PC-9 (cell line): ENCODE results near the gene RIPOR2. TPM values are rescaled to one million over a fixed set of nuclear protein-coding genes. Genes with fewer than 3 reads are reported as not detected.

ENCODE experiments used
- BruUV-seq: library from RNA; stranded (reverse); fragments of 400-500 nt; replicated peaks from 2 replicates; lab custom pipeline; 2021; lab: Mats Ljungman, UMichigan
- CTCF ChIA-PET: fragments of 300-600 bp; sonication (Branson Sonifier 250); formaldehyde crosslinking; loops from one replicate; lab custom pipeline; 2022; ENCODE audit warnings: antibody characterized with exemption; lab: Charles Lee
- POLR2A ChIA-PET: fragments of 300-600 bp; sonication (Branson Sonifier 250); formaldehyde crosslinking; loops from one replicate; lab custom pipeline; 2022; ENCODE audit warnings: antibody characterized with exemption; ENCODE audit not compliant: unreplicated experiment; lab: Charles Lee
- DNase-seq, 2 experiments: peaks; one replicate each; pipeline versions ENCODE4 v3.0.0 to v3.0.0-alpha.2; 2015 to 2022; ENCODE audit warnings: mixed read lengths in 1 of 2
- H2AFZ ChIP-seq: fragments of 200-600 bp; sonication (generic); 2 replicates; pipeline ENCODE4 v1.8.1; 2017; ENCODE audit warnings: antibody characterized with exemption
- H3F3A ChIP-seq: fragments of 200-600 bp; sonication (generic); 2 replicates; pipeline ENCODE4 v1.8.1; 2017; ENCODE audit warnings: antibody characterized with exemption, mild to moderate bottlenecking, low read depth; ENCODE audit not compliant: insufficient read depth
- H3K27ac ChIP-seq: fragments of 200-600 bp; sonication (generic); 2 replicates; pipeline ENCODE4 v1.6.1; 2016; ENCODE audit warnings: mixed run types
- H3K27me3 ChIP-seq: fragments of 200-600 bp; sonication (generic); 2 replicates; pipeline ENCODE4 v1.6.1; 2016; ENCODE audit warnings: low read depth, mixed run types; ENCODE audit not compliant: insufficient read depth
- H3K36me3 ChIP-seq: fragments of 200-600 bp; sonication (generic); 2 replicates; pipeline ENCODE4 v1.6.1; 2016; ENCODE audit warnings: low read depth, mixed run types
- H3K4me1 ChIP-seq: fragments of 200-600 bp; sonication (generic); replicated peaks from 2 replicates; pipeline ENCODE4 v1.6.1; 2016; ENCODE audit warnings: mixed run types; ENCODE audit not compliant: insufficient read depth
- H3K4me2 ChIP-seq: fragments of 200-600 bp; sonication (generic); 2 replicates; pipeline ENCODE4 v1.6.1; 2017; ENCODE audit warnings: mixed run types
- H3K4me3 ChIP-seq: fragments of 200-600 bp; sonication (generic); 2 replicates; pipeline ENCODE4 v1.6.1; 2016; ENCODE audit warnings: mixed run types
- H3K79me2 ChIP-seq: fragments of 200-600 bp; sonication (generic); 2 replicates; pipeline ENCODE4 v1.6.1; 2017; ENCODE audit warnings: low read depth, mixed run types
- H3K9me2 ChIP-seq: fragments of 200-600 bp; sonication (generic); 2 replicates; pipeline ENCODE4 v1.8.1; 2017; ENCODE audit warnings: mild to moderate bottlenecking; ENCODE audit not compliant: insufficient read depth
- H3K9me3 ChIP-seq: fragments of 200-600 bp; sonication (generic); 2 replicates; pipeline ENCODE4 v1.8.1; 2016; ENCODE audit warnings: low read depth; ENCODE audit not compliant: insufficient read depth
- H4K20me1 ChIP-seq: fragments of 200-600 bp; sonication (generic); 2 replicates; pipeline ENCODE4 v1.8.1; 2017; ENCODE audit not compliant: insufficient read depth
- EZH2 ChIP-seq: fragments of 200-600 bp; sonication (generic); IDR thresholded peaks from 2 replicates; pipeline ENCODE4 v1.8.0; 2017; ENCODE audit warnings: antibody characterized with exemption, low read depth
- intact Hi-C: fragments of 100-400 bp; cut with micrococcal nuclease; formaldehyde crosslinking; loops from one replicate; pipeline ENCODE4 v1.10.0; 2022; ENCODE audit not compliant: unreplicated experiment
- total RNA-seq: library from RNA; stranded (reverse); gene quantifications from 2 replicates; pipeline ENCODE4 v1.2.3, GENCODE V29; 2021
- TF ChIP-seq, protein P1 (sequence below): fragments of 200-600 bp; sonication (generic); conservative IDR thresholded peaks from 2 replicates; pipeline ENCODE4 v1.6.1; 2017; ENCODE audit warnings: mixed run types, antibody characterized with exemption, mild to moderate bottlenecking, moderate library complexity

The RIPOR2 gene
- total RNA-seq, 1 experiment from 2014 or later, result 0.94 TPM

DNA sequence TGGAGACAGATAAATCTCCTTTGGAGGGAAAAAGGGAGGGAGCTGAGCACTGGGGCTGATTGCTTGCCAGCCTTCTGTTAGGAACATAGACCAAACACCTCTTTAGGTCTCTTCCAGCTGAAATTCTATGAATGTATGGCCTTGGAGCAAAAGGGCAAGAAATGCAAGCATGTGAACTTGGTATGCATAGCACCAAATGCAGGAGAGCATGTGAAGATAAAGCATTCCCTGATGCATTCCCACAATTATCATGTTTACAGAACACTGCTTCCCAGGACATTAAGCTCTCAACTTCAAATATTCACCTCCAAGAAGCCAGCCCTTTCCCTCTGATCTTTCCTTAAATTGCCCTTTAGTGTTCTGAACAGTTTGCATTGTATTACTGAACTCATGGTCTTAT, 15.6 kb downstream of the RIPOR2 start:
- H3K36me3 ChIP-seq, result no peaks in the 10 kb centered on the region
- H2AFZ ChIP-seq, result no peak overlapping the region
- no peaks in the 10 kb centered on the region for H3K79me2 ChIP-seq
- no peaks in the 10 kb centered on the region; the same call in 1 of the 2 replicates for H3K9me2 ChIP-seq
- no peak overlapping the region for H3K4me2 ChIP-seq
- intact Hi-C loops, result no loop called here
- no TSS peak for BruUV-seq
- no peaks in the 10 kb centered on the region; the same call in 1 of the 2 replicates for H3F3A ChIP-seq
- DNase-seq, result no peak
- H3K9me3 ChIP-seq, result no peaks in the 10 kb centered on the region
- no peak for TF ChIP-seq EZH2
- TF ChIP-seq, protein P1, sequence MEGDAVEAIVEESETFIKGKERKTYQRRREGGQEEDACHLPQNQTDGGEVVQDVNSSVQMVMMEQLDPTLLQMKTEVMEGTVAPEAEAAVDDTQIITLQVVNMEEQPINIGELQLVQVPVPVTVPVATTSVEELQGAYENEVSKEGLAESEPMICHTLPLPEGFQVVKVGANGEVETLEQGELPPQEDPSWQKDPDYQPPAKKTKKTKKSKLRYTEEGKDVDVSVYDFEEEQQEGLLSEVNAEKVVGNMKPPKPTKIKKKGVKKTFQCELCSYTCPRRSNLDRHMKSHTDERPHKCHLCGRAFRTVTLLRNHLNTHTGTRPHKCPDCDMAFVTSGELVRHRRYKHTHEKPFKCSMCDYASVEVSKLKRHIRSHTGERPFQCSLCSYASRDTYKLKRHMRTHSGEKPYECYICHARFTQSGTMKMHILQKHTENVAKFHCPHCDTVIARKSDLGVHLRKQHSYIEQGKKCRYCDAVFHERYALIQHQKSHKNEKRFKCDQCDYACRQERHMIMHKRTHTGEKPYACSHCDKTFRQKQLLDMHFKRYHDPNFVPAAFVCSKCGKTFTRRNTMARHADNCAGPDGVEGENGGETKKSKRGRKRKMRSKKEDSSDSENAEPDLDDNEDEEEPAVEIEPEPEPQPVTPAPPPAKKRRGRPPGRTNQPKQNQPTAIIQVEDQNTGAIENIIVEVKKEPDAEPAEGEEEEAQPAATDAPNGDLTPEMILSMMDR, result no peak
- no peaks in the 10 kb centered on the region for H4K20me1 ChIP-seq
- no peak overlapping the region for H3K4me3 ChIP-seq
- CTCF ChIA-PET, result no interaction called here
- no peaks in the 10 kb centered on the region for H3K27me3 ChIP-seq
- H3K4me1 ChIP-seq, result peaks cover 10% of the 10 kb centered on the region
- POLR2A ChIA-PET, result interaction anchor here (0.6 kb wide), 1 partner anchor 399 kb away, joined by 3 read pairs; no protein-coding TSS in a partner anchor
- H3K27ac ChIP-seq, result no peak overlapping the region

DNA sequence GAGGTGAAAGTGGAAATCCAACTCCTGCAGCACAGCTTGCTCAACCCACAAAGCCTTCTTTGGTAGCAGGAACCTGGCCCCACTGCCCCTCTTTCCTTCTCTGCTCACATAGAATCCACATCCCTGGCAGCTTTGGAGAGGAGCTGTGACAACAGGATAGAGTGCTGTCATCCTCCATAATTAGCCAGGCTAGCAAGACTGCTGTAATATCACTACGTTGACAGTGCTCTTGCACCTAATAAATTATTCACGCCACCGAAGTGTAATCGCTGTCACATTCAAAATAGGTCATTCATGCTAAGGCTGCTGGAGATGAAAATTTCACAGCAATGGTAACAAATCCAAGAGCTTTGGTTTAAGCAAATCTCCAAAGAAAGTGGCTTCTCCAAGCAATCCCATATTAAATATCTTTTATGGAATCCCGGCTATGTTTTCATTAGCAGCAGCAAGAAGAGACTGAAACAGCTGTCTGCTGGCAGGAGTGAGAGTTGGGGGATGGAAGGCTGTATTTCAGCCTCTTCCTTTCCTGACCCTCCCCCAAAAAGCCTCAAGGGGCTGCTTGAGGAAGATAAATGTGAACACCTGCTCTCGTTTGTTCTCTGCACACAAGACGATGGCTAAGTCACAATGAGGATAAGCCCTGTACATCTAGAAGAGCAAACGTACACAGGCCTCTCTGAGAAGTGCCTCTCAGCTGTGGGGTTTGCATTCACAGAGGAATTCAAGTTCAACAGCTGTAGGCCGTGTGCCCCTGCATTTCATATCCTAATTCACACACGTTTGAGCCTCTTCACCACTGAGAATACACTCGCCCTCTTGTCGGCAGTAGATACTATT, 16.5 kb downstream of the RIPOR2 start:
- BruUV-seq, result no TSS peak
- TF ChIP-seq, protein P1, result no peak
- no peak for TF ChIP-seq EZH2
- POLR2A ChIA-PET, result no interaction called here
- H3F3A ChIP-seq, result no peaks in the 10 kb centered on the region
- no peaks in the 10 kb centered on the region for H3K27me3 ChIP-seq
- no peak overlapping the region for H3K4me3 ChIP-seq
- H2AFZ ChIP-seq, result no peak overlapping the region
- peaks cover under 1% of the 10 kb centered on the region; the same call in 1 of the 2 replicates for H3K4me1 ChIP-seq
- CTCF ChIA-PET, result no interaction called here
- no peak overlapping the region for H3K27ac ChIP-seq
- H3K79me2 ChIP-seq, result no peaks in the 10 kb centered on the region
- no peaks in the 10 kb centered on the region for H4K20me1 ChIP-seq
- no peaks in the 10 kb centered on the region; the same call in 1 of the 2 replicates for H3K9me2 ChIP-seq
- no peaks in the 10 kb centered on the region for H3K36me3 ChIP-seq
- DNase-seq, result no peak
- H3K9me3 ChIP-seq, result no peaks in the 10 kb centered on the region
- H3K4me2 ChIP-seq, result no peak overlapping the region
- intact Hi-C loops, result no loop called here

DNA sequence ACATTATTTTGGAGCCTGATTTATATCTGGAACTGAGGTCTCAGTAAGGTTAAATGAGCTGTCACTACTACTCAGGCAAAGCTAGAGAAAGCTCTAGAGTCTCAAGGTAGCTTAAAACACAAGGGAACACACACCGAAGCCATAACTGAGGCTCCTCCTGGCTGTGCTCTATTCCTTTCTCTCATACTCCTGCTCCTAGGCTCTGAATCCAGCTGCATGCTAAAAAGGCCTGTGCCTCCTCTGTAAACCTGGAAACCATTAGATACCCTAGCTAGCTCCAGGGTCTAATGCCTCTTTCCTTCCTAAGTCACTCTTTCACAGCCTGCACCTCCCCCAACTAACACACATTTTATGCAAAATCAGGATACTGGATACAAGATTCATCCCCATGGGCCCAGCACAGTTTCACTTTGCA, 17.1 kb downstream of the RIPOR2 start:
- CTCF ChIA-PET, result no interaction called here
- BruUV-seq, result no TSS peak
- no peaks in the 10 kb centered on the region for H4K20me1 ChIP-seq

More for the DNA sequence above, 17.1 kb downstream of the RIPOR2 start:
- H3K27me3 ChIP-seq, result no peaks in the 10 kb centered on the region
- no peak for TF ChIP-seq EZH2
- TF ChIP-seq, protein P1, result no peak
- H3K4me3 ChIP-seq, result no peak overlapping the region
- H3K4me2 ChIP-seq, result no peak overlapping the region
- intact Hi-C loops, result no loop called here
- no peak overlapping the region for H2AFZ ChIP-seq
- no peaks in the 10 kb centered on the region for H3K9me3 ChIP-seq
- H3K4me1 ChIP-seq, result no peaks in the 10 kb centered on the region
- H3K36me3 ChIP-seq, result no peaks in the 10 kb centered on the region
- H3F3A ChIP-seq, result no peaks in the 10 kb centered on the region
- H3K79me2 ChIP-seq, result no peaks in the 10 kb centered on the region
- POLR2A ChIA-PET, result no interaction called here
- H3K27ac ChIP-seq, result no peak overlapping the region
- no peak for DNase-seq
- no peaks in the 10 kb centered on the region; the same call in 1 of the 2 replicates for H3K9me2 ChIP-seq
